HepG2 (cell line): ENCODE results near the gene GOLGA3.

ENCODE experiments used
- CTCF ChIP-seq: sonication (generic); formaldehyde crosslinking; IDR thresholded peaks from 2 replicates; pipeline ENCODE4 v1.5.0; 2020; ENCODE audit warnings: mild to moderate bottlenecking, missing genetic modification reagents, moderate library complexity
- REPIN1 ChIP-seq: sonication (generic); formaldehyde crosslinking; IDR thresholded peaks from 2 replicates; pipeline ENCODE4 v1.8.0; 2022; ENCODE audit warnings: missing genetic modification reagents, low read depth, mild to moderate bottlenecking, borderline replicate concordance

- no peak for TF ChIP-seq REPIN1 (CRISPR knock-in tag)
- TF ChIP-seq CTCF, result peak; percentile 23; the same call in 1 of the 2 replicates
Observed at GRCh38 chr12:132754160-132754932, 74.3 kb downstream of the GOLGA3 start.
